Measurements from ENCODE around the gene MAST2.
"Not testable (repeated sequence)": the region's sequence is repeated elsewhere in the genome, so short reads cannot be mapped to it uniquely, and the experiment has no call there.

MAST2 gene

DNA sequence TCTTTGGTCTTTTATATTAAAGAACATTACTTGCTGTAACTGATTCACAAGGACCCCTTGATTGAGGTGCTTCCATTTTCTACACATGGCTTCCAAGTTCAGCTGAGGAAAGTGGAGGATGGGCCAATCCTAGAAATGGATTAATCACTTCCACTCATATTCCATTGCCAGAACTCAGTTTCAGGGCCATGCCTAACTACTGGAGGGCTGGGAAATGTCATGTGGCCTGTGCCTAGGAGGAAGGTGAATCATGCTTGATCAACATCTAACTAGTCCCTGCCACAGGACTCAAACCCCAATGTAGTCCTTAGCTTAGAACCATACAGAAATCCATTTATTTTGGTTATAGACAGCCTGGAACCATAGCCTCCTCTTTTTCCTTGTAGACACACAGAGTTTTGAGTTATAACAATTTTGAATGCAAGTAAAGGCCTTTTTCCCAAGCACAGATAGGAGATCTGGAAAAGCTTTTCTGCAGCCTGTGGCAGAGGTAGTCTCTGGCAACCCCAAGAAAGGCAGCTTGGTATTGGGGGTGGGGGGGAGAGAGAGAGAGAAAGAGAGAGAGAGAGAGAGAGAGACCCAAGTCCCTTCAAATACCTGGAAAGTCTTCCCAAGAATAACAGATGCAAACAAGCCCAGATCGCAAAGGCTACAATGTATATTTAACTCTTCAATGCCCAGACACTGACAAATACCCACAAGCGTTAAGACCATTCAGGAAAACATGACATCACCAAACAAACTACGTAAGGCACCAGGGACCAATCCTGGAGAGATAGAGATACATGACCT, 12.5 kb downstream of the MAST2 start:
- no peak for DNase-seq

GRCh38 chr1:45820173-45820572, 16.8 kb downstream of the MAST2 start:
- DNase-seq: no peak

- DNase-seq: no peak
Observed at GRCh38 chr1:45820788-45821187, 17.4 kb downstream of the MAST2 start.

- no peak for DNase-seq
Observed at GRCh38 chr1:45822644-45823043, 19.2 kb downstream of the MAST2 start.

GRCh38 chr1:45824607-45825006, 21.2 kb downstream of the MAST2 start:
- no peak for DNase-seq

- DNase-seq: no peak
Observed at GRCh38 chr1:45827256-45827655, 23.8 kb downstream of the MAST2 start.

DNA sequence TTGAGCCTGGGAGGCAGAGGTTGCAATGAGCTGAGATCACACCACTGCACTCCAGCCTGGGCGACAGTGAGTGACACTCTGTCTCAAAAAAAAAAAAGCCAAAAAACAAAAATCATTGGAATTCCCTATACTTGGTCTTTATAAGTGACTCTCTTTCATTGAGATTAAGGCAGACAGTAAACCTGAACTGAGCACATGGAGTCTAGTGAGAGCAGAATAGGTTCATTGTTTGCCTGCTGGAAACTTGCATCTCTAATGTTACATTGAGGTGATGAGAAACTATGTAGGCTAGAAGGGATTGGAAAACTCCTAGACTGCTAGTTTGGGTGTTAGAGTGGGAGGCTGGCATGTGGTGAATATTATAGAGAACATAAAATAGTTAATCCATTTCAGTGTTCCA, 25.4 kb downstream of the MAST2 start:
- no peak for DNase-seq

DNA sequence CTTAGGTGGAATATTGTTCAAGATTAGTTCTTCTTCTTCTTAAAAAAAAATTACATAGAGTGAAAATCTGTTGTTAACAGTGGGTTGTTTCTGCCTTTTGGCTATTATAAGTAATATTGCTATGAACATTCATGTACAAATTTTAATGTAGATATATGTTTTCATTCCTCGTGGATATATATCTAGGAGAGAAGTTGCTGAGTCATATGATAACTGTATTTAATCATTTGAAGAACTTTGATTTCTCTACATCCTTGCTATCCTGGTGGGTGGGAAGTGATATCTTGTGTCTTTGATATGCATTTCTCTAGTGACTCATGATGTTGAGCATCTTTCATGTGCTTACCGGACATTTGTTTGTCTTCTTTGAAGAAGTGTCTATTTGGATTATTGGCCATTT, 29.9 kb downstream of the MAST2 start:
- no peak for DNase-seq

GRCh38 chr1:45834689-45835088, 31.3 kb downstream of the MAST2 start:
- no peak for DNase-seq

DNA sequence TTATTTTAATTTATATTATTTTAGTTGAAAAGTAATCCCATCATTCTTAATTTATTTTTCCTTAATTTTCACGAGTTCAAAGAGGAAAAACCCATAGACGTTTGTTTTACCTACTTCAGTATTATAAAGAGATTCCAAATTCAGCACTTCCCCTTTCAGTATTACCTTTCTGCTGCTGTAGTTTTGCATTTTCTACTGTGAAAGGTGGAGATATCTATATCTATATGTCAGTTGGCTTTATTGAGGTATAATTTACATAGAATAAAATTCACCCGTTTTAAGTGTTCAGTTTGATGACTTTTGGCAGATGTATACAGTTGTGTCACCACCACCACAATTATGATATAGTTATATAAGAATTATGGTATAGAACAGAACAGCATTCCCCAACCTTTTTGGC, 33.0 kb downstream of the MAST2 start:
- DNase-seq: no peak

GRCh38 chr1:45836861-45837260, 33.4 kb downstream of the MAST2 start:
- DNase-seq: not testable (repeated sequence)

DNA sequence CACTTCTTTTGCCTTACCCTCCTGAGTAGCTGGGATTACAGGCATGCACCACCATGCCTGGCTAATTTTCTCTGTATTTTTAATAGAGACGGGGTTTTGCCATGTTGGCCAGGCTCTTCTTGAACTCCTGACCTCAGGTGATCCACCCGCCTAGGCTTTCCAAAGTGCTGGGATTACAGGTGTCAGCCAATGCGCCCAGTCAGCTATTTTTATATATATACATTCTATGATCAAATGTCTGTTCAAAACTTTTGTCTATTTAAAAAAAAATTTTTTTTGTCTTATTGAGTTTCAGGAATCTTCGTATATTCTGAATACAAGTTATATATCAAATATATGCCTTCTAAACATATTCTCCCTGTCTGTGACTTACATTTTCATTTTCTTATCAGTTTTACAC, 34.9 kb downstream of the MAST2 start:
- DNase-seq: not testable (repeated sequence)

DNA sequence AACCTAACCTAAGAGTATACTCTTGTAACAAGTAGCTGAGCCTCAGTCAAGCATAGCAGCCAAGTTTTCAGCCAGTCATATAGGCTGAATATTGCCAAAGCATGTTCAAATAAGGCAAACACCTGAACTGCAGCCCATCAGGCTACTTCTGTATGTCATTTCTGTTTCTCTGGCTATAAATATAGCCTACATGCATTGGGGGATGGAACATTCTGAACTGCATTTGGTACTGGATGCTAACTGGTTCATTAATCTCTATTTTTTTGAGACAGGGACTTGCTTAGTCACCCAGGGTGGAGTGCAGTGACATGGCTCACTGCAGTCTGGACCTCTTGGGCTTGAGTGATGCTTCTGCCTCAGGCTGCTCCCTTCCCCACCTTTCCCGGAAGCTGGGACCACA, 37.3 kb downstream of the MAST2 start:
- DNase-seq: no peak

DNA sequence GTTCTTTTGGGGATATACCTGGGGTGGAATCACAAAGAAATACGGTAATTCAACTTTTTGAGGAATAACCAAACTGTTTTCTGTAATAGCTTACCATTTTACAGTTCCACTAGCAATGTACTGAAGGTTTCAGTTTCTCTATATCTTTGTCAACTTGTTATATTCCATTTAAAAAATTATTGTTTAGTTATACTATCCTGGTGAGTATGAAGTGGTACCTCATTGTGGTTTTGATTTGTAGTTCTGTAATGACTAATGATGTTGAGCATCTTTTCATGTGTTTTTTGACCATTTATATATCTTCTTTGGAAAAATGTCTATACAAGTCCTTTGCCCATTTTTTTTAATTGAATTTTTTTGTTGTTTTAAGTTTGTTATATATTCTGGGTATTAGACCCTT, 39.4 kb downstream of the MAST2 start:
- DNase-seq: no peak

DNA sequence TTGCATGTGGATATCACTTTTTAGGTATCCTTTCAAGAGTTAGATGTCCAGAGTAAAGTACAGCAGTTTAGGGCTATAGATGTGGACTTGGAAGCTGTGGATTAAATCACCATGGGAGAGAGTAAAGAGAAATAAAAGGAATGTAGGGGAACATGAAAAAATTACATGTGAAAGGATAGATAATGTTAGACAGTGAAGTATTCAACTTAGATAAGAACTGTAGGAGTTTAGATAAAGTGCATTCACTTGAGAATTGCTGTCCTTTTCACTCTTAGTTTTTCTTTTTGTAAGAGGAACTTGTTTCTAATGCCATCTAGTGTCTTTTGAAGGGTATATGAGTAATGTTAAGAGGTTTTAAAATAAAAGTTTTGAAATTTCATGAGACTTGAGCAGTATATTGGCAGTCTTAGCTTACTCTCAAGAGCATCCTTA, 40.1 kb downstream of the MAST2 start:
- no peak for DNase-seq

DNA sequence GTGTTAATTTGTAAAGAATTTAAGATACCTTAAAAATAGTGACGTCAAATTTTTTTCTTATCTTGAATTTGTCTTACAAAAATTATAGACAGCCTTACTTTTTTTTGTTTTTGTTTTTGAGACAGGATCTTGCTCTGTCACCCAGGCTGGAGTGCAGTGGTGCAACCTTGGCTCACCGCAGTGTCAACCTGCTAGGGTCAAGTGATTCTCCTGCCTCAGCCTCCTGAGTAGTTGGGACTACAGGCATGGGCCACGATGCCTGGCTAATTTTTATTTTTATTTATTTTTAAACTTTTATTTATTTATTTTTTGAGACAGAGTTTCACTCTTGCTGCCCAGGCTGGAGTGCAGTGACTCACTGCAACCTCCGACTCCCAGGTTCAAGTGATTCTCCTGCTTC, 40.6 kb downstream of the MAST2 start:
- DNase-seq: not testable (repeated sequence)

GRCh38 chr1:45846931-45847330, 43.5 kb downstream of the MAST2 start:
- DNase-seq: no peak

GRCh38 chr1:45848097-45848496, 44.7 kb downstream of the MAST2 start:
- DNase-seq: no peak

- no peak for DNase-seq
Observed at GRCh38 chr1:45848714-45849113, 45.3 kb downstream of the MAST2 start.

DNA sequence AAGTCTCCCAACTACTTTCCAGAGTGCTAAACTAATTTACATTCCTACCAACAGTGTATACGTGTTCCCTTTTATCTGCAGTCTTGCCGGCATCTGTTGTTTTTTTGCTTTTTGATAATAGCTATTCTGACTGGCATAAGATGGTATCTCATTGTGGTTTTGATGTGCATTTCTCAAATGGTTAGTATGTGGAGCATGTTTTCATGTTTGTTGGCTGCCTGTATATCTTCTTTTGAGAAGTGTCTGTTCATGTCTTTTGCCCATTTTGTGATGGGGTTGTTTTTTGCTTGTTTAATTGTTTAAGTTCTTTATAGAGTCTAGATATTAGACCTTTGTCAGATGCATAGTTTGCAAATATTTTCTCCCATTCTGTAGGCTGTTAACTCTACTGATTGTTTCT, 46.6 kb downstream of the MAST2 start:
- no peak for DNase-seq

- no peak for DNase-seq
Observed at GRCh38 chr1:45854724-45855123, 51.3 kb downstream of the MAST2 start.

DNA sequence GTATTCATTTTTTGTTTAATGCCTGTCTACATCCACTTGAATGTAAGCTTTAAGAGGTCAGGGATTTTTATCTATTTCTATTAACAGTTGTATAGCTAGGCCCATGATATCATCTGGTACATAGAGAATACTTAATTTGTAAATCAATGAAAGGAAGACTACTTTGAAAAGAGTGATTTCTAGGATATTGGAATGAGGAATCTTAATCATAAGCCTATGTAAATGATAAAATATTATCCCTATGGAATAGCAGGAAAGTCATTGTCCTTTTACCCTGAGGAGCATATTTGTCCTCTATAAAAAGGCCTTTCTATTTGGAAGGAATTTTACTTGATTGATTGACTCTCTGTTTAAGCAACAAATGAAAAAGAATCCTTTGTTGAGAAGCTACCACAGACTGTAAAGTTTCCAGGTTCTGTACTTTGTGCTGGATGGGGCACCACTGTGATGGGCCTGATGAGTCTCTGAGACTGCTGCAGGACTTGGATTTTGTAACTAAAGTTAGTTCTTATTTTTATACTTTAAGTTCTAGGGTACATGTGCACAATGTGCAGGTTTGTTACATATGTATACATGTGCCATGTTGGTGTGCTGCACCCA, 53.8 kb downstream of the MAST2 start:
- no peak for DNase-seq

- not testable (repeated sequence) for DNase-seq
Observed at GRCh38 chr1:45857755-45858492, 54.5 kb downstream of the MAST2 start.

- no peak for DNase-seq
Observed at GRCh38 chr1:45859221-45859620, 55.8 kb downstream of the MAST2 start.
